ENCODE data around the gene TEX48.

Gene TEX48

DNA sequence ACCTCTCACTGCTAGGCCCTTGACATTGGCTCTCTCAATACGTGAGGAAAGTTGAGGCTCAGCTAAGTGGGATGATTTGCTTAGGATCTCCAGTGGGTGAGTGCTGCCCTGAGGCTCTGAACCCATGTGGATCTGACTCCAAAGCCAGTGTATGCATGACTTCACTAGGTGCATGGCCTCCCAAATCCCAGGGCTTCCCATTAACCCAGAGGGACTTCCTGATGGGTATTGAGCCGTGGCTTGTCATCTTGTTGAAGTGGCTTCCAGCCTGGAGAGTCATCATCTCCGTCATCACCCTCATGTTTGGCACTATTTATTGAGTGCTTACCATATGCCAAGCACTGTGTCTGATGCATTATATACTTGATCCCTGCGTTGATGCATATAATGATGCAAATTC, 37.3 kb upstream of the TEX48 start:
- Histone ChIP-seq H3K9me3 (ENCODE audit: insufficient read depth, low read depth, low read length) (no peaks in the 10 kb centered on the region), H3K27me3 (ENCODE audit: insufficient read depth, low read length) (0 out of 2 replicates have a peak, but pooled peaks cover 2% of the 10 kb centered on the region), H3K4me3 (ENCODE audit: low read length) (no peak overlapping the region), H3K4me1 (ENCODE audit: insufficient read depth, low read length) (peaks cover 5% of the 10 kb centered on the region; the same call in 1 of the 2 replicates), H3K36me3 (ENCODE audit: insufficient read depth, low read length) (no peaks in the 10 kb centered on the region), H3K9ac (ENCODE audit: low read depth, low read length) (no peak overlapping the region), H3K27ac (ENCODE audit: low read depth, low read length) (no peak overlapping the region)
- 92% methylated on average over 4 of the region's 4 CpGs for WGBS

DNA sequence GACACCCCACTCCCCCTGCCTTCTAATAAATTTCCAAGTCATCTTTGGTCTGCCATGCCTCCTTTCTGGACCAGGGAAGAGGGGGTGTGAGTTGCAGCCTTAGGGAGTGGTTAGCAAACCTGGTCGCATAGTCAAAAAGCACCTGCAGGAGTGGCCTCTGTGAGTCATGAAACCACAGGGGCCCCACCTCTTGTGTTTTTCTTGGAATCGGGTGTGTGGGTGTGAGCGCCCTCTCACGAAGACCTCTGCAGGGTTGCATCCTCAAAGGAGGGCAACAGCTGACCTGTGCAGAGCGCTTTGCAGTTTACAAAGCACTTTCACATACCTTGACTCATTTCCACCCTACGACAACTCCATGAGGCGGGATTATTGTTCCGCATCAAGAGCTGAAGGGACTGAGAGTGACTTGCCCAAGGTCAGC, 36.8 kb upstream of the TEX48 start:
- no peaks in the 10 kb centered on the region for H3K36me3 ChIP-seq (ENCODE audit: insufficient read depth, low read length)
- no peaks in the 10 kb centered on the region for H3K9me3 ChIP-seq (ENCODE audit: insufficient read depth, low read depth, low read length)
- no peak overlapping the region for H3K27ac ChIP-seq (ENCODE audit: low read depth, low read length)
- 0 out of 2 replicates have a peak, but pooled peaks cover 2% of the 10 kb centered on the region for H3K27me3 ChIP-seq (ENCODE audit: insufficient read depth, low read length)
- no peak overlapping the region for H3K9ac ChIP-seq (ENCODE audit: low read depth, low read length)
- H3K4me3 ChIP-seq (ENCODE audit: low read length) = no peak overlapping the region
- WGBS = 85% methylated on average over 8 of the region's 8 CpGs
- H3K4me1 ChIP-seq (ENCODE audit: insufficient read depth, low read length) = peaks cover 5% of the 10 kb centered on the region; the same call in 1 of the 2 replicates

DNA sequence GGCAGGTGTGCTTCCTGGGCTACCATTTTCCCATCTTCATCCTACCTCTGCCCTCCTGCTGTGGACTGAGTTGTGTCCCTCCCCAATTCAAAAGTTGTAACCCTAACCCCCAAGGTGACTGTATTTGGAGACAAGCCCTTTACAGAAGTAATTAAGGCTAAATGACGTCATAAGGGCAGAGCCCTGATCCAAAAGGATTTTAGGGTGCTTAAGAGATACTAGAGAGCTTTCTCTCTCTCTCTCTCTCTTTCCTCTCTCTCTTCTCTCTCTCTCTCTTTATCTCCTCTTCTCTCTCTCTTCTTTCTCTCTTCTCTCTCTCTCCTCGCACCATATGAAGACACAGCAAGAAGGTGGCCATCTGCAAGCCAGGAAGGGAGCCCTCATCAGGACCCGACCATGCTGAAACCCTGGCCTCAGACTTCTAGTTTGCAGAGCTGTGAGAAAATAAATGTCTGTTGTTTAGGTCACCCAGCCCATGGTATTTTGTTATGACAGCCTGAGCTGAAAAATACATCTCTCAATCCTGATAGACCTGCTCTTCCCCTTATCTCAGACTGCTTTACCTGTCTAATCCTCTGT, 36.0 kb upstream of the TEX48 start:
- 84% methylated on average over 3 of the region's 3 CpGs for WGBS
- Histone ChIP-seq H3K4me3 (ENCODE audit: low read length) (no peak overlapping the region), H3K27me3 (ENCODE audit: insufficient read depth, low read length) (0 out of 2 replicates have a peak, but pooled peaks cover 2% of the 10 kb centered on the region), H3K27ac (ENCODE audit: low read depth, low read length) (no peak overlapping the region), H3K9me3 (ENCODE audit: insufficient read depth, low read depth, low read length) (no peaks in the 10 kb centered on the region), H3K4me1 (ENCODE audit: insufficient read depth, low read length) (peaks cover 5% of the 10 kb centered on the region; the same call in 1 of the 2 replicates), H3K9ac (ENCODE audit: low read depth, low read length) (no peak overlapping the region), H3K36me3 (ENCODE audit: insufficient read depth, low read length) (no peaks in the 10 kb centered on the region)

DNA sequence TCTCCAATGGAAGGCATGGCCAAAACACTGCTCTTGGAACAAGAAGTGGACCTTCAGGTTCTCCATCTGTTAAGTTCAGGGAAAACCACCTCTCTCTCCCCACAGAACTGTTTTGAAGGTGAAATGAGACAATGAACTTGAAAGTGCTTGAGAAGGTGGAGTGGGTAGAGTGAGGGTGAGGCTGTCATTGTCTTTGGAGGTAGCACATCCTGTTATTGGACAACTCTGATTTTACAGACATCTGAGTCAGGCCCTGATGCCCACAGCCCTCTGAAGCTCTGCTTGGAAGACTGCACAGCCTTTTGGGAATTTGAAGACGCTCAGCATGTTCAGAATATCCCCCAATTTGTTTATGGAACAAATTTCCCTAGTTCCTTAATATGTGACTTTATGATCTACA, 27.6 kb upstream of the TEX48 start:
- no peak overlapping the region for H3K4me3 ChIP-seq (ENCODE audit: low read length)
- 93% methylated on average over 1 of the region's 1 CpG for WGBS
- H3K36me3 ChIP-seq (ENCODE audit: insufficient read depth, low read length) = no peaks in the 10 kb centered on the region

DNA sequence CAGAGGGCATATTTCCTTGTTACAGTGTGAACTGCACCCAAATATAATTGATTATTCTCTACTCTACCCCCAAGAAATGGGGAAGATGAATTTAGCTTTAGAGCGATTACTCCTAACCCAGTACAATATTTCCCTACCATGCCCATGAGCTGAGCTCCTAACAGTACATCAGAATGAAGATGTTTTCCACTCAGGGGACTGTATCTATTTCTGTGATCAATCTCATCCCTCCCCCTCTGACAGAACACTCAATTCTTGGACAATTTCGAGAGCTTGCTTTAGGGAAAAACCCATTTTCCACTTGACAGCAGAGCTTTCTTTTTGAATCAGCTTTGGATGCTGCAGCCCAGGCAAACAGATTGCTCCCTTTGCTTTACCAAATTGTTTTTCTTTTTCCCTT, 24.7 kb upstream of the TEX48 start:
- Histone ChIP-seq H3K4me3 (ENCODE audit: low read length) (no peak overlapping the region), H3K27me3 (ENCODE audit: insufficient read depth, low read length) (no peaks in the 10 kb centered on the region; the same call in none of the 2 replicates), H3K9ac (ENCODE audit: low read depth, low read length) (no peak overlapping the region), H3K4me1 (ENCODE audit: insufficient read depth, low read length) (no peaks in the 10 kb centered on the region), H3K9me3 (ENCODE audit: insufficient read depth, low read depth, low read length) (no peaks in the 10 kb centered on the region), H3K27ac (ENCODE audit: low read depth, low read length) (no peak overlapping the region), H3K36me3 (ENCODE audit: insufficient read depth, low read length) (no peaks in the 10 kb centered on the region)
- 92% methylated on average over 2 of the region's 2 CpGs for WGBS

More for the DNA sequence above, 27.6 kb upstream of the TEX48 start:
- Histone ChIP-seq H3K4me1 (ENCODE audit: insufficient read depth, low read length) (no peaks in the 10 kb centered on the region), H3K9me3 (ENCODE audit: insufficient read depth, low read depth, low read length) (no peaks in the 10 kb centered on the region), H3K27ac (ENCODE audit: low read depth, low read length) (no peak overlapping the region), H3K27me3 (ENCODE audit: insufficient read depth, low read length) (no peaks in the 10 kb centered on the region; the same call in none of the 2 replicates), H3K9ac (ENCODE audit: low read depth, low read length) (no peak overlapping the region)

DNA sequence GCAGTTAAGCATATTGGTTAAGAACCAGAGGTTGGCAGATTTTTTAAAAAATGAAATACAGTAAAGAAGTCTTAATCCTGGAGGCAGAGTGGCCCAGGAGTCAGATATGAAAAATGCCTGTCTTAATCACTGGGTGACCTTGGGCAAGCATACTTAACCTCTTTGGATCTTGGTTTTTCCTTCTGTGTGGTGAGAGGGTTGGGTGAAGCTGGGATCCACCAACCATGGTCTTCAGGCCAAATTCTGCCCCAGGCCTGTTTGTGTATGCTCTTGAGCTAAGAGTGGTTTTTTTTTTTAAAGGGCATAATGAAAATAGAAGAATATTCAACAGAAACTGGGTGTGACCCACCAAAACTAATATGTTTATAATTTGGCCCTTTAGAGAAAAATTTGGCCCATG, 20.0 kb upstream of the TEX48 start:
- Histone ChIP-seq H3K4me1 (ENCODE audit: insufficient read depth, low read length) (no peaks in the 10 kb centered on the region), H3K27ac (ENCODE audit: low read depth, low read length) (no peak overlapping the region), H3K9me3 (ENCODE audit: insufficient read depth, low read depth, low read length) (no peaks in the 10 kb centered on the region), H3K36me3 (ENCODE audit: insufficient read depth, low read length) (no peaks in the 10 kb centered on the region), H3K9ac (ENCODE audit: low read depth, low read length) (no peak overlapping the region), H3K4me3 (ENCODE audit: low read length) (no peak overlapping the region), H3K27me3 (ENCODE audit: insufficient read depth, low read length) (no peaks in the 10 kb centered on the region; the same call in 1 of the 2 replicates)

DNA sequence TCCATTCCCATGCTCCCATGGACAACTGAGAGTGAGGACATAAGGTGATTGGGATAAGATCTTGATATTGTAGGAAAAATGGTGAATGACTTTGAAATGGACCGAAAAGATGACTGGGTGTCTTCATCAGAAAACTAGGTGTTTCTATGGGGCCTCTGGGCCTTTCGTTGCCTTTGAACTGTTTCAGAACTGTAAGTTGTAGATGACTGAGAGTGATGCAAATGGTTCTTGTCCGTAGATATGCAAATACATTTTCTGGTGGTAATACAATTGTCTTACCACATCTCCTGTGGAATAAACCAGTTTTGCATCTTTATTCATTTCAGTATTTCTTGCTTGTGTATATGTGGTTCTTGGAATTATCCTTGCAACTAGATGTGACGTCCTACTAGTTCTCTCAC, 16.0 kb upstream of the TEX48 start:
- Histone ChIP-seq H3K4me3 (ENCODE audit: low read length) (no peak overlapping the region), H3K27me3 (ENCODE audit: insufficient read depth, low read length) (no peaks in the 10 kb centered on the region), H3K9ac (ENCODE audit: low read depth, low read length) (no peak overlapping the region), H3K4me1 (ENCODE audit: insufficient read depth, low read length) (no peaks in the 10 kb centered on the region), H3K36me3 (ENCODE audit: insufficient read depth, low read length) (no peaks in the 10 kb centered on the region), H3K9me3 (ENCODE audit: insufficient read depth, low read depth, low read length) (no peaks in the 10 kb centered on the region), H3K27ac (ENCODE audit: low read depth, low read length) (no peak overlapping the region)
- 93% methylated on average over 2 of the region's 4 CpGs for WGBS

DNA sequence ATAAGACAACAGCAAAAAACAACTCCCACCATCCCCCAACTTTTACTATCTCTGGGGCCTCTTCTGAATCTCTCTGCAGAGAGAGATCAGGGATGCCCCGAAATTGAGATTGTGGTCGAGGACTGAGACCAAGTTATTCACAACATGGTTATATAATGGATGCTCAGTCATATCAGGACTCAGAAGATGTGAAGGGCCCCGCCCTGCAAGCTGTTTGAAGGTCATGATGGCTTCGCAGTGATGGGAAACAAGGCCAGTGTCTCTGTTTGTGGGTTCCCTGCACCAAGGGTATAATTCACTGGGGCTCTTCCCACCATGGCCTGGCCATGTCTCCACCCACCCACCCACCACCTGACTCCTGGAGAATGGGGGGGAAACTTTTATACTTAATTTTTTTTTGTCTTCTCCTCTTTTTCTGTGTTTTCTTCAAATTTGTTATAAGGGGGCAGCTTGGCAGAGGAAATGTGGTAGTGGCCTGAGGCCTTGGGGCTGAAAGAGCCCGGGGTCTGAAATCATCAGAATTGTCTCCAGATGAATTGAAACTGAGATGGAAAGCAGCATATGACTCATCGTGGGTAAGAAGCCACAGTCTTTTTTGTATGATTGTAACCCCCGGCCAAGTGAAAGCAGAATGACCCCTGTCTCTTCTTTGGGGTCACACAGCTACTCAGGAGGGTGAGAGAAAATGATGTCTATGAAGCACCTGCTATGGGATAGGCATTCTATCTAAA, 15.0 kb upstream of the TEX48 start:
- Histone ChIP-seq H3K9me3 (ENCODE audit: insufficient read depth, low read depth, low read length) (no peaks in the 10 kb centered on the region), H3K27ac (ENCODE audit: low read depth, low read length) (no peak overlapping the region), H3K36me3 (ENCODE audit: insufficient read depth, low read length) (no peaks in the 10 kb centered on the region), H3K9ac (ENCODE audit: low read depth, low read length) (no peak overlapping the region), H3K4me1 (ENCODE audit: insufficient read depth, low read length) (no peaks in the 10 kb centered on the region), H3K4me3 (ENCODE audit: low read length) (no peak overlapping the region), H3K27me3 (ENCODE audit: insufficient read depth, low read length) (no peaks in the 10 kb centered on the region)
- WGBS = 84% methylated on average over 7 of the region's 7 CpGs

DNA sequence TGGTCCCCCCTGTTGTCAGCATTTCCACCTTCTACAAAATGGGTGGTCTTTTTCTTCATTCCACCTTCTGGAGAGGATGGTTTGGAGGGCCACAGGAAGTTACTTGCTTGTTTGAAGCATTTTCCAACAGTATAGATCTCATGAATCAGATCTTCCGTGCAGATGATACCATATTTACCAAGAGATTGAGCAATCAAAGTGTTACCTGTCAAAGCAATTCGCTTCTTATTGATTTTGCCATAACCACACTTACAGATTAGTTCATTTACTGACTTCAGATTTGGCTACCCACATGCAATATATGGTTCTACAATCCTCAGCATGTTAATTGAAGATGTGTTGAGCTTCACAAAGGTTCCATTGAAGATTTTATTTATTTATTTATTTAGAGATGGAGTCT, 14.0 kb upstream of the TEX48 start:
- H3K4me3 ChIP-seq (ENCODE audit: low read length) = no peak overlapping the region
- 75% methylated on average over 2 of the region's 2 CpGs for WGBS
- no peaks in the 10 kb centered on the region for H3K36me3 ChIP-seq (ENCODE audit: insufficient read depth, low read length)
- H3K27me3 ChIP-seq (ENCODE audit: insufficient read depth, low read length) = no peaks in the 10 kb centered on the region
- H3K9me3 ChIP-seq (ENCODE audit: insufficient read depth, low read depth, low read length) = no peaks in the 10 kb centered on the region
- no peak overlapping the region for H3K27ac ChIP-seq (ENCODE audit: low read depth, low read length)
- no peaks in the 10 kb centered on the region for H3K4me1 ChIP-seq (ENCODE audit: insufficient read depth, low read length)
- no peak overlapping the region for H3K9ac ChIP-seq (ENCODE audit: low read depth, low read length)

DNA sequence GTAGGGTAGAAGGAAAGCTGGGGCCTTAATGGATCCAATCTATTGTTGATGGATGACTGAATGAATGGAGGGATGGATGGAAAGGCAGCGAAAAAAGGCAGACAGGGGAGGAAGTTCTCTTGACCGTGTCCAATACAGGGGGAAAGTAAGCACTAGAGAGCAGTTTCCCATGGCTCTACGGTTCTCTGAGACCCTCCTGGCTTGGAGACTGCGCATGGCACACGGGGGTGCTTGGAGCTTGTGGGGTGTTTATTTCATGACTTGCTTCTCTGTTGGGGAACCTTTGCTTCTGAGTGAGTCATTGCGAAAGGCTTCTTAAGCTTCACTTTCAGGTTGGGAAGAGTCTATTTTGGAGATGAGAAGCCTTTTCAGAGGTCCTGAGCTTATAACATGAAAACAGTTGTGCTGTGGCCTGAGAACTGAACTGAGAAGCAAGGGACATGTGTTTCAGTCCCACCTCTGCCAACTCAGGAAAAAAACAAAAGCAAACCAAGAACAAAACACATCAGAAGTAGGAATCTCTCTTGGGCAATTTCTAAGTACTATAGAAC, 12.8 kb upstream of the TEX48 start:
- no peaks in the 10 kb centered on the region for H3K27me3 ChIP-seq (ENCODE audit: insufficient read depth, low read length)
- WGBS = 91% methylated on average over 6 of the region's 6 CpGs
- no peaks in the 10 kb centered on the region for H3K9me3 ChIP-seq (ENCODE audit: insufficient read depth, low read depth, low read length)
- no peak overlapping the region for H3K27ac ChIP-seq (ENCODE audit: low read depth, low read length)
- no peak overlapping the region for H3K4me3 ChIP-seq (ENCODE audit: low read length)
- H3K36me3 ChIP-seq (ENCODE audit: insufficient read depth, low read length) = no peaks in the 10 kb centered on the region
- H3K9ac ChIP-seq (ENCODE audit: low read depth, low read length) = no peak overlapping the region
- no peaks in the 10 kb centered on the region for H3K4me1 ChIP-seq (ENCODE audit: insufficient read depth, low read length)

DNA sequence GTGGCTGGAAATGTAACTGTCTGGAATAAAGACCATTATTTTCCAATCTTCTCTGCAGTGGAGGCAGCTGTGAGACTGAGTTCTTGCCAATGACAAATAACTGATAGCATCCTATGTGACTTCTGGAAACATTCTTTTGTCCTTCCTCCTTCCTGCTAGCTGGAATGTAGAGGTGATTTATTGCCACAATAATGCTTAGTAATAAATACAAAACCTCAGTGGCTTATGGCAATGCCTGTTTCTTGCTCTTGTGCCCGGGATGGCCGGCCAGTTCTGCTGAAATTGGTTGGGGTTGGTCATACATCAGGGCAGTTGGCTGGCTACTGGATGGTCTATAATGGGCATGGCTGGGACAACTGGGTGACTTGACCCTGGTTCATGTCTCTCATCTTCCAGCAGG, 12.2 kb upstream of the TEX48 start:
- Histone ChIP-seq H3K9ac (ENCODE audit: low read depth, low read length) (no peak overlapping the region), H3K27ac (ENCODE audit: low read depth, low read length) (no peak overlapping the region), H3K9me3 (ENCODE audit: insufficient read depth, low read depth, low read length) (no peaks in the 10 kb centered on the region), H3K4me1 (ENCODE audit: insufficient read depth, low read length) (peaks cover 5% of the 10 kb centered on the region), H3K27me3 (ENCODE audit: insufficient read depth, low read length) (no peaks in the 10 kb centered on the region), H3K36me3 (ENCODE audit: insufficient read depth, low read length) (no peaks in the 10 kb centered on the region), H3K4me3 (ENCODE audit: low read length) (no peak overlapping the region)
- WGBS = 95% methylated on average over 2 of the region's 2 CpGs
